ENCODE measurements around the gene HIVEP1.

The HIVEP1 gene

DNA sequence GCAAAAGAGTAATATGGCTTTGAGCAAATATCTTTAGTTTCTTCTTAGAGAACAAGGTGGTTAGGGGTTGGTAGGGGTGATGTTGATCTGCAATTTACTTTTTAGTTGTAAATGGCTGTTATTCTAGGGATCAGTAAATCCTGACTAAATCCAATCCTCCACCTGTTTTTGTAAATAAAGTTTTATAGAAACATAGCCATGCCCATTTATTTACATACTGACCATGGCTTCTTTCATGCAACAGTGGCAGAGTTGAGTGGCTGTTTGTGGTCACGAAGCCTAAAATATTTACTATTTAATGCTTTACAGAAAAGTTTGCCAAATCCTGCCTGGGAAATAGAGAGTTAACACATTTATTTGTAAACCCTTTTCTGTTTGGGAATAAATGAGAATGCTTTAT, 14.7 kb downstream of the HIVEP1 start:
- H3K27ac ChIP-seq, result no peak overlapping the region
- TF ChIP-seq ZFX (IDR thresholded peaks at IDR 0.05), result no peak
- TF ChIP-seq, protein P1, sequence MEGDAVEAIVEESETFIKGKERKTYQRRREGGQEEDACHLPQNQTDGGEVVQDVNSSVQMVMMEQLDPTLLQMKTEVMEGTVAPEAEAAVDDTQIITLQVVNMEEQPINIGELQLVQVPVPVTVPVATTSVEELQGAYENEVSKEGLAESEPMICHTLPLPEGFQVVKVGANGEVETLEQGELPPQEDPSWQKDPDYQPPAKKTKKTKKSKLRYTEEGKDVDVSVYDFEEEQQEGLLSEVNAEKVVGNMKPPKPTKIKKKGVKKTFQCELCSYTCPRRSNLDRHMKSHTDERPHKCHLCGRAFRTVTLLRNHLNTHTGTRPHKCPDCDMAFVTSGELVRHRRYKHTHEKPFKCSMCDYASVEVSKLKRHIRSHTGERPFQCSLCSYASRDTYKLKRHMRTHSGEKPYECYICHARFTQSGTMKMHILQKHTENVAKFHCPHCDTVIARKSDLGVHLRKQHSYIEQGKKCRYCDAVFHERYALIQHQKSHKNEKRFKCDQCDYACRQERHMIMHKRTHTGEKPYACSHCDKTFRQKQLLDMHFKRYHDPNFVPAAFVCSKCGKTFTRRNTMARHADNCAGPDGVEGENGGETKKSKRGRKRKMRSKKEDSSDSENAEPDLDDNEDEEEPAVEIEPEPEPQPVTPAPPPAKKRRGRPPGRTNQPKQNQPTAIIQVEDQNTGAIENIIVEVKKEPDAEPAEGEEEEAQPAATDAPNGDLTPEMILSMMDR (conservative IDR thresholded peaks at IDR 0.05), result no peak

GRCh38 chr6:12028213-12028612, 16.1 kb downstream of the HIVEP1 start:
- TF ChIP-seq, protein P1 (conservative IDR thresholded peaks at IDR 0.05), result no peak
- TF ChIP-seq ZFX (IDR thresholded peaks at IDR 0.05), result no peak
- H3K27ac ChIP-seq, result no peak overlapping the region

DNA sequence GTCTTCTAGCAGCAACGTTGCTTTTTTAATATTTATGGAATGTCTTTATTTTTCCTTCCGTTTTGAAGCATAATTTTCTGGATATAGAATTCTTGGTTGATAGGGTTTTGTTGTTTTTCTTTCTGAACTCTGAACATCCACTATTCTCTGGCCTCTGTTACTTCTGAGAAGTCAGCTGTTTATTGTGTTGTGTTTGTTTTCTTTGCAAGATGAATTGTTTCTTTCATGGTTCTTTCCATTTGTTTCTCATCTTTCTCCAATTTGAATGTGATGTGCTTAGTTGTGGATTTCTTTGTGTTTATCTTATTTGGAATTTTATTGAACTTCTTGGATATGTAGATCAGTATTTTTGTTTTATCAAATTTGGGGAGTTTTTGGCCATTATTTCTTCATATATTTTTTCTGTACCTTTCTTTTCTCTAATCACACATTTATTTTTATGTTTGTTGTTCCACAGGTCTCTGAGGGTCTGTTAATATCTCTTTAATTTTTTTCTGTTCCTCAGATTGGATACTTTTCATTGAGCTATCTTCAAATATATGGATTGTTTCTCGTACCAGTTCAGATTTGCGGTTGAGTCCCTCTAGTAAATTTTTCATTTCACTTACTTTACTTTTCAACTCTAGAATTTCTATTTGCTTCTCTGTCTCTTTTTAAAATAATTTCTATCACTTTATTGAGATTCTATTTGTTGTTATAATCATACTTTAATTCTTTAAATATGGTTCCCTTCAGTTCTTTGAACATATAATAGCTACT, 18.0 kb downstream of the HIVEP1 start:
- no peak overlapping the region for H3K27ac ChIP-seq
- no peak for TF ChIP-seq ZFX (IDR thresholded peaks at IDR 0.05)
- TF ChIP-seq, protein P1 (conservative IDR thresholded peaks at IDR 0.05), result no peak

DNA sequence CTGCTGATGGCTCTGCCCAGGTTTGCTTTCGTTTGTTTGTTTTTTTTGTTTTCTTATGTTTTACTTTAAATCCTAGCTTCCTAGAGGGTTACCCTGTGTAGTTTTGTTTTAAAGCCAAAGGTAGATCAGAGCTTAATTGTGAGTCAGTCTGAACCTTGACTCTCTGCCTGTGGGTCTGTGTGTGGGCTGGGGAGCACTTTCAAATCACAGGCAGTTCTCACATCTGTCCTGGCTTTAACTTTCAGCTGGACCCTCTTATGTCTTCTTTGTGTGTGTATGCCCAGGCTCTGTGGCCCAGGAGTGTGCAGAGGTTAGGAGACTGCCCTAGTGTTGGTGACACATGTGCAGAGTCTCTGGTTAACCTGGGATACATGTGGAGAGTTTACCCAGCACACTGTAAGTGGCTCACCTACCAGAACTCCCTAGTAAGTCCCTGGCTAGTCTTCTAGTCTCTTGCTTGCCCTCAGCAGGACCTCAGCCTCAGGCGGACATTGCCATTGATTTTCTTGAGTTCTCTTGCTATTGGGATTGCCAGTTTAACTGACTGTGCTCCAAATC, 19.0 kb downstream of the HIVEP1 start:
- H3K27ac ChIP-seq, result no peak overlapping the region
- no peak for TF ChIP-seq ZFX (IDR thresholded peaks at IDR 0.05)
- TF ChIP-seq, protein P1 (conservative IDR thresholded peaks at IDR 0.05), result no peak

- TF ChIP-seq ZFX (IDR thresholded peaks at IDR 0.05), result no peak
- TF ChIP-seq, protein P1 (conservative IDR thresholded peaks at IDR 0.05), result no peak
- no peak overlapping the region for H3K27ac ChIP-seq
Measured at GRCh38 chr6:12032783-12033573, 20.9 kb downstream of the HIVEP1 start.

DNA sequence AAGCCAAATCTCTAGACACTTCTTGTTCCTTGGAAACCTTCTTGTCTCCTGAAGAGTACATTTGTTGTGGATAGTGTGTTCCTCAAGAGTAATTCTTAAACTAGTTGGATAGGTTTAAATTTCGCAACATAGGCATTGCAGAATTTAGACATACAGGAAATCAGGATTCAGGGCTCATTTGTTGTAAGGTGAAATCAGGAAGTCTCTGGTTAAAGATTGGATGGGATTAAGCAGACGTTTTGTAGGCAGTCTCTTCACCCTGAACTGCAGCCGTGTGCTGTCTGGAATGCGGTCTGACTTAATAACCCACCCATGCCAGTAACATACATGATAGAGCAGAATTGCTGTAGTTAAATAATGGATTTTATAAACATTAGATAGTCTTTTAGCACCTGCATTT, 21.7 kb downstream of the HIVEP1 start:
- H3K27ac ChIP-seq, result peak overlapping the region; percentile 10; the same call in 1 of the 2 replicates
- TF ChIP-seq, protein P1 (conservative IDR thresholded peaks at IDR 0.05), result no peak
- no peak for TF ChIP-seq ZFX (IDR thresholded peaks at IDR 0.05)

- H3K27ac ChIP-seq, result peak overlapping the region; percentile 10; the same call in 1 of the 2 replicates
- TF ChIP-seq, protein P1 (conservative IDR thresholded peaks at IDR 0.05), result no peak
- TF ChIP-seq ZFX (IDR thresholded peaks at IDR 0.05), result no peak
Measured at GRCh38 chr6:12034349-12034748, 22.2 kb downstream of the HIVEP1 start.
